ENCODE results near the gene NABP2. TPM values are rescaled to one million over a fixed set of nuclear protein-coding genes. Genes with fewer than 3 reads are reported as not detected.

The NABP2 gene
- polyA plus RNA-seq, 3 donors = 2.7 to 10.1 (median 3.2) TPM

- Histone ChIP-seq H3K4me1 (ENCODE audit: control insufficient read depth in 1 of 2, insufficient read depth in 2 of 2, low read length in 2 of 2) (peaks cover 17 to 18% of the 10 kb centered on the region in 2 donors), H3K27me3 (ENCODE audit: control insufficient read depth in 2 of 2, insufficient read depth in 2 of 2, low read length in 2 of 2) (no peaks in the 10 kb centered on the region), H3K4me3 (replicated peaks in 1 of 3; ENCODE audit: low read depth in 2 of 3, low read length in 3 of 3) (peak within 1 kb of the TSS; percentile 61 to 94 (median 86)), H3K36me3 (replicated peaks in 1 of 2; ENCODE audit: control insufficient read depth in 1 of 2, insufficient read depth in 2 of 2, low read length in 2 of 2) (peaks cover 26 to 37% of the 10 kb centered on the region in 2 donors), H3K27ac (ENCODE audit: low read depth in 1 of 2, low read length in 2 of 2) (peak within 1 kb of the TSS in 1 of 2 donors; percentile 69), H3K9ac (ENCODE audit: insufficient read depth, low read length, poor library complexity, severe bottlenecking) (peak within 1 kb of the TSS; percentile 84), H3K79me2 (ENCODE audit: insufficient read depth, low read length) (peaks cover 18% of the 10 kb centered on the region), H4K20me1 (ENCODE audit: insufficient read depth, low read length) (peaks cover 14% of the 10 kb centered on the region), H3K4me2 (replicated peaks; ENCODE audit: extremely low read depth, low read length, poor library complexity, severe bottlenecking) (peak within 1 kb of the TSS; percentile 98), H3K9me3 (replicated peaks in 1 of 2; ENCODE audit: control insufficient read depth in 1 of 2, insufficient read depth in 1 of 2, low read length in 2 of 2) (no peaks in the 10 kb centered on the region), H2AFZ (ENCODE audit: insufficient read depth, low read depth, low read length, poor library complexity, severe bottlenecking) (peak within 1 kb of the TSS; percentile 100)
- intact Hi-C loops (cut with micrococcal nuclease) = loop anchor here (5.0 to 10.0 kb wide), 2 partner anchors 51 to 63 kb away; no protein-coding TSS in a partner anchor
- WGBS (ENCODE audit: insufficient coverage) = under 1% methylated on average over 70 of the region's 78 CpGs
- TF ChIP-seq, protein P1, sequence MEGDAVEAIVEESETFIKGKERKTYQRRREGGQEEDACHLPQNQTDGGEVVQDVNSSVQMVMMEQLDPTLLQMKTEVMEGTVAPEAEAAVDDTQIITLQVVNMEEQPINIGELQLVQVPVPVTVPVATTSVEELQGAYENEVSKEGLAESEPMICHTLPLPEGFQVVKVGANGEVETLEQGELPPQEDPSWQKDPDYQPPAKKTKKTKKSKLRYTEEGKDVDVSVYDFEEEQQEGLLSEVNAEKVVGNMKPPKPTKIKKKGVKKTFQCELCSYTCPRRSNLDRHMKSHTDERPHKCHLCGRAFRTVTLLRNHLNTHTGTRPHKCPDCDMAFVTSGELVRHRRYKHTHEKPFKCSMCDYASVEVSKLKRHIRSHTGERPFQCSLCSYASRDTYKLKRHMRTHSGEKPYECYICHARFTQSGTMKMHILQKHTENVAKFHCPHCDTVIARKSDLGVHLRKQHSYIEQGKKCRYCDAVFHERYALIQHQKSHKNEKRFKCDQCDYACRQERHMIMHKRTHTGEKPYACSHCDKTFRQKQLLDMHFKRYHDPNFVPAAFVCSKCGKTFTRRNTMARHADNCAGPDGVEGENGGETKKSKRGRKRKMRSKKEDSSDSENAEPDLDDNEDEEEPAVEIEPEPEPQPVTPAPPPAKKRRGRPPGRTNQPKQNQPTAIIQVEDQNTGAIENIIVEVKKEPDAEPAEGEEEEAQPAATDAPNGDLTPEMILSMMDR (IDR thresholded peaks at IDR 0.05) = peak; percentile 84
- H3K36me3 Mint-ChIP-seq = peaks cover 27 to 32% of the 10 kb centered on the region in 2 donors
- H3K27ac Mint-ChIP-seq = peak within 1 kb of the TSS; percentile 63 to 90 (median 87)
- H3K4me1 Mint-ChIP-seq = peaks cover 18% of the 10 kb centered on the region
- H3K27me3 Mint-ChIP-seq (ENCODE audit: low read depth in 3 of 3) = peaks cover 0 to 2% (median 0%) of the 10 kb centered on the region in 3 donors
- peak within 1 kb of the TSS; percentile 92 to 96 for H3K4me3 Mint-ChIP-seq
- DNase-seq = peak; percentile 65 to 76 (median 73)
- H3K9me3 Mint-ChIP-seq = no peaks in the 10 kb centered on the region
Observed at GRCh38 chr12:56258068-56258819, 34.1 kb downstream of the NABP2 start, which contains the start of gene ANKRD52. Gene ANKRD52, minus strand, starts transcription at chr12:56258384. Its CDS starts 115 bp downstream, at chr12:56258269.

GRCh38 chr12:56258820-56259183 lies 34.7 kb downstream of the NABP2 start:
- no peak for DNase-seq
- Histone ChIP-seq H3K9ac (ENCODE audit: insufficient read depth, low read length, poor library complexity, severe bottlenecking) (peak overlapping the region; percentile 84), H3K79me2 (ENCODE audit: insufficient read depth, low read length) (peaks cover 18% of the 10 kb centered on the region), H3K4me1 (ENCODE audit: control insufficient read depth in 1 of 2, insufficient read depth in 2 of 2, low read length in 2 of 2) (peaks cover 17 to 18% of the 10 kb centered on the region in 2 donors), H3K27ac (ENCODE audit: low read depth in 1 of 2, low read length in 2 of 2) (peak overlapping the region in 1 of 2 donors; percentile 69), H2AFZ (ENCODE audit: insufficient read depth, low read depth, low read length, poor library complexity, severe bottlenecking) (peak overlapping the region; percentile 100), H3K4me2 (replicated peaks; ENCODE audit: extremely low read depth, low read length, poor library complexity, severe bottlenecking) (peak overlapping the region; percentile 98), H3K4me3 (replicated peaks in 1 of 3; ENCODE audit: low read depth in 2 of 3, low read length in 3 of 3) (peak overlapping the region; percentile 61 to 94 (median 86)), H3K27me3 (ENCODE audit: control insufficient read depth in 2 of 2, insufficient read depth in 2 of 2, low read length in 2 of 2) (no peaks in the 10 kb centered on the region), H4K20me1 (ENCODE audit: insufficient read depth, low read length) (peaks cover 14% of the 10 kb centered on the region), H3K36me3 (replicated peaks in 1 of 2; ENCODE audit: control insufficient read depth in 1 of 2, insufficient read depth in 2 of 2, low read length in 2 of 2) (peaks cover 20 to 31% of the 10 kb centered on the region in 2 donors), H3K9me3 (replicated peaks in 1 of 2; ENCODE audit: control insufficient read depth in 1 of 2, insufficient read depth in 1 of 2, low read length in 2 of 2) (no peaks in the 10 kb centered on the region)
- H3K4me1 Mint-ChIP-seq = peaks cover 18% of the 10 kb centered on the region
- H3K36me3 Mint-ChIP-seq = peaks cover 21 to 26% of the 10 kb centered on the region in 2 donors
- peak overlapping the region; percentile 63 to 90 (median 86) for H3K27ac Mint-ChIP-seq
- intact Hi-C loops (cut with micrococcal nuclease) = loop anchor here (5.0 to 10.0 kb wide), 2 partner anchors 52 to 64 kb away; no protein-coding TSS in a partner anchor
- 0% methylated on average over 1 of the region's 9 CpGs for WGBS (ENCODE audit: insufficient coverage)
- no peaks in the 10 kb centered on the region for H3K9me3 Mint-ChIP-seq
- H3K27me3 Mint-ChIP-seq (ENCODE audit: low read depth in 3 of 3) = peaks cover 0 to 2% (median 0%) of the 10 kb centered on the region in 3 donors
- TF ChIP-seq, protein P1 (IDR thresholded peaks at IDR 0.05) = no peak
- peak overlapping the region; percentile 92 to 96 for H3K4me3 Mint-ChIP-seq

Measured in CD14-positive monocyte (primary cell).